Caco-2 (cell line): Measurements from ENCODE around the gene ACTRT3. TPM values are rescaled to one million over a fixed set of nuclear protein-coding genes. Genes with fewer than 3 reads are reported as not detected.

Experiments used
- BruUV-seq: library from RNA; stranded (reverse); fragments of 400-500 nt; replicated peaks from 2 replicates; lab custom pipeline; 2021; lab: Mats Ljungman, UMichigan
- CTCF ChIA-PET: fragments of 300-600 bp; sonication (Branson Sonifier 250); formaldehyde crosslinking; loops from one replicate; lab custom pipeline; 2022; ENCODE audit warnings: antibody characterized with exemption; lab: Charles Lee
- POLR2A ChIA-PET: fragments of 300-600 bp; sonication (Branson Sonifier 250); formaldehyde crosslinking; loops from one replicate; lab custom pipeline; 2022; ENCODE audit warnings: antibody characterized with exemption; lab: Charles Lee
- DNase-seq, 2 experiments: peaks; one replicate each; pipeline versions ENCODE4 v3.0.0 to v3.0.0-alpha.2; 2020 to 2022
- H3K27me3 ChIP-seq: replicated peaks from 2 replicates; pipeline ENCODE4 v1.6.0; 2011; ENCODE audit warnings: low read length; ENCODE audit not compliant: control insufficient read depth, insufficient read depth
- H3K36me3 ChIP-seq: 2 replicates; pipeline ENCODE4 v1.5.1; 2011; ENCODE audit warnings: low read length; ENCODE audit not compliant: control insufficient read depth, insufficient read depth
- H3K4me1 ChIP-seq: fragments of 250-450 bp; sonication (Bioruptor Pico); 2 replicates; pipeline ENCODE4 v1.5.1; 2020; ENCODE audit warnings: mild to moderate bottlenecking
- H3K4me3 ChIP-seq: 2 replicates; pipeline ENCODE4 v1.5.1; 2011; ENCODE audit warnings: low read depth, mild to moderate bottlenecking, control low read depth, low read length
- H3K9me3 ChIP-seq: fragments of 250-450 bp; sonication (Bioruptor Pico); 2 replicates; pipeline ENCODE4 v1.5.1; 2020; ENCODE audit warnings: mild to moderate bottlenecking, moderate library complexity
- H3K27ac Mint-ChIP-seq: one replicate; pipeline ENCODE4 v1.8.0; 2022; ENCODE audit warnings: mixed read lengths; ENCODE audit not compliant: unreplicated experiment
- H3K27me3 Mint-ChIP-seq: one replicate; pipeline ENCODE4 v1.8.0; 2022; ENCODE audit warnings: mixed read lengths; ENCODE audit not compliant: insufficient read depth, unreplicated experiment
- H3K36me3 Mint-ChIP-seq: one replicate; pipeline ENCODE4 v1.8.0; 2022; ENCODE audit warnings: mild to moderate bottlenecking, mixed read lengths; ENCODE audit not compliant: insufficient read depth, unreplicated experiment
- H3K4me1 Mint-ChIP-seq: one replicate; pipeline ENCODE4 v1.8.0; 2022; ENCODE audit warnings: low read depth, mixed read lengths; ENCODE audit not compliant: unreplicated experiment
- H3K4me3 Mint-ChIP-seq: one replicate; pipeline ENCODE4 v1.8.0; 2022; ENCODE audit warnings: mild to moderate bottlenecking, moderate library complexity, mixed read lengths; ENCODE audit not compliant: unreplicated experiment
- H3K9me3 Mint-ChIP-seq: one replicate; pipeline ENCODE4 v1.8.0; 2022; ENCODE audit warnings: mixed read lengths; ENCODE audit not compliant: unreplicated experiment
- intact Hi-C: fragments of 100-400 bp; cut with micrococcal nuclease; formaldehyde crosslinking; loops from one replicate; pipeline ENCODE4 v1.10.0; 2022; ENCODE audit not compliant: unreplicated experiment
- total RNA-seq: library from RNA; stranded (reverse); gene quantifications from 2 replicates; pipeline ENCODE4 v1.2.3, GENCODE V29; 2022
- TF ChIP-seq, protein P1 (sequence below), 2 experiments: fragments of 200-600 bp in 1 of 2; IDR thresholded peaks; 1 replicate in 1 of 2; 2 replicates in 1 of 2; pipeline versions ENCODE4 v1.5.1 to v1.8.0; 2011 to 2022; ENCODE audit warnings: antibody characterized with exemption in 1 of 2, control low read depth in 1 of 2, inconsistent platforms in 1 of 2, low read depth in 1 of 2, low read length in 1 of 2, mild to moderate bottlenecking in 1 of 2, moderate library complexity in 1 of 2; ENCODE audit not compliant: insufficient read depth in 1 of 2, severe bottlenecking in 1 of 2, unreplicated experiment in 1 of 2

ACTRT3 gene
- total RNA-seq, 1 experiment from 2014 or later, result not detected

DNA sequence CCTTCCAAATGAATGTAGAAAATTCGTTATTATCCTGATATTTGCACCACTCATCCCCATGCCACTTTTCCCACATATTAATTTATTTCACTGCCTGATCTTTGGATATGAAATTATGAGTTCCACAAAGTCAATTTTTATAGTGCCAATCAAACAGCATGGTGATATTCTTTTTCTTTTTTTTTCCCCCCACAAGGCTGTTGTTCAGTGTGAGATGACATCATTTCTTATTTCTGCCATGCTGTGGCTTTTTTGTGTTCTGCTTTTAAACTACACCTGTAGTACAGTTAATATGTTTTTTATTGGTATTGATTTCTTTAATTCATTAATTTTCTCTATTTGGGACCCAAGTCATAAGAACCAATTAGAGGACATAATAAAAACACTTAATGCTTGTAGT is 18.4 kb upstream of the ACTRT3 start:
- Histone ChIP-seq H3K36me3 (no peaks in the 10 kb centered on the region; the same call in 1 of the 2 replicates), H3K27me3 (no peaks in the 10 kb centered on the region), H3K4me3 (no peak overlapping the region), H3K9me3 (no peaks in the 10 kb centered on the region), H3K4me1 (no peaks in the 10 kb centered on the region)
- Mint-ChIP-seq H3K27me3 (no peaks in the 10 kb centered on the region), H3K36me3 (peaks cover 19% of the 10 kb centered on the region), H3K4me3 (no peak overlapping the region), H3K9me3 (no peaks in the 10 kb centered on the region), H3K27ac (no peak overlapping the region), H3K4me1 (no peaks in the 10 kb centered on the region)
- ChIA-PET CTCF (no interaction called here), POLR2A (no interaction called here)
- TF ChIP-seq, protein P1, sequence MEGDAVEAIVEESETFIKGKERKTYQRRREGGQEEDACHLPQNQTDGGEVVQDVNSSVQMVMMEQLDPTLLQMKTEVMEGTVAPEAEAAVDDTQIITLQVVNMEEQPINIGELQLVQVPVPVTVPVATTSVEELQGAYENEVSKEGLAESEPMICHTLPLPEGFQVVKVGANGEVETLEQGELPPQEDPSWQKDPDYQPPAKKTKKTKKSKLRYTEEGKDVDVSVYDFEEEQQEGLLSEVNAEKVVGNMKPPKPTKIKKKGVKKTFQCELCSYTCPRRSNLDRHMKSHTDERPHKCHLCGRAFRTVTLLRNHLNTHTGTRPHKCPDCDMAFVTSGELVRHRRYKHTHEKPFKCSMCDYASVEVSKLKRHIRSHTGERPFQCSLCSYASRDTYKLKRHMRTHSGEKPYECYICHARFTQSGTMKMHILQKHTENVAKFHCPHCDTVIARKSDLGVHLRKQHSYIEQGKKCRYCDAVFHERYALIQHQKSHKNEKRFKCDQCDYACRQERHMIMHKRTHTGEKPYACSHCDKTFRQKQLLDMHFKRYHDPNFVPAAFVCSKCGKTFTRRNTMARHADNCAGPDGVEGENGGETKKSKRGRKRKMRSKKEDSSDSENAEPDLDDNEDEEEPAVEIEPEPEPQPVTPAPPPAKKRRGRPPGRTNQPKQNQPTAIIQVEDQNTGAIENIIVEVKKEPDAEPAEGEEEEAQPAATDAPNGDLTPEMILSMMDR (IDR thresholded peaks at IDR 0.05; ENCODE audit: insufficient read depth in 1 of 2, low read depth in 1 of 2, low read length in 1 of 2, severe bottlenecking in 1 of 2, unreplicated experiment in 1 of 2), result no peak
- no TSS peak for BruUV-seq
- DNase-seq, result no peak
- intact Hi-C loops, result no loop called here

DNA sequence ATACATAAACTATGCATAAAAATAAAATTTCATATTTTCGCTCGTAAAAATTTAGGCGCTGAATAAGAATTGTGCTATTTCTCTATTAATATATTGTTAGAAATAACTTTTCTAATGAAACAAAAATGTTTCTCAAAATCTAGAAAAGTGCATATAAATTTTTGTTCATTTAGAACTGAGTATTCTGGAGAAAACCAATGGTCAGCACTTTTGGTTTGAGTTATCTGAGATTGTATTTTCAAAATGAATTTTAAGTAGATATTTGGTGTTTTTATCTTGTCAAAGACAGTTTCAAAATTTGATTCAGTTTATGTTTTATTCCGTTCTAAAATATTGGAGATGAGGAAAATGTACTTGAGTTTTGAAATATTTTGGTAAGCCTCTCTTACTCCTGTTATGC is 17.8 kb upstream of the ACTRT3 start:
- intact Hi-C loops, result no loop called here
- Mint-ChIP-seq H3K9me3 (no peaks in the 10 kb centered on the region), H3K4me3 (no peak overlapping the region), H3K27me3 (no peaks in the 10 kb centered on the region), H3K27ac (no peak overlapping the region), H3K4me1 (no peaks in the 10 kb centered on the region), H3K36me3 (peaks cover 24% of the 10 kb centered on the region)
- DNase-seq, result no peak
- ChIA-PET POLR2A (no interaction called here), CTCF (no interaction called here)
- no peaks in the 10 kb centered on the region for H3K27me3 ChIP-seq
- H3K4me3 ChIP-seq, result no peak overlapping the region
- no peaks in the 10 kb centered on the region for H3K4me1 ChIP-seq
- BruUV-seq, result no TSS peak
- TF ChIP-seq, protein P1 (IDR thresholded peaks at IDR 0.05; ENCODE audit: insufficient read depth in 1 of 2, low read depth in 1 of 2, low read length in 1 of 2, severe bottlenecking in 1 of 2, unreplicated experiment in 1 of 2), result no peak
- H3K36me3 ChIP-seq, result no peaks in the 10 kb centered on the region; the same call in 1 of the 2 replicates
- H3K9me3 ChIP-seq, result no peaks in the 10 kb centered on the region

DNA sequence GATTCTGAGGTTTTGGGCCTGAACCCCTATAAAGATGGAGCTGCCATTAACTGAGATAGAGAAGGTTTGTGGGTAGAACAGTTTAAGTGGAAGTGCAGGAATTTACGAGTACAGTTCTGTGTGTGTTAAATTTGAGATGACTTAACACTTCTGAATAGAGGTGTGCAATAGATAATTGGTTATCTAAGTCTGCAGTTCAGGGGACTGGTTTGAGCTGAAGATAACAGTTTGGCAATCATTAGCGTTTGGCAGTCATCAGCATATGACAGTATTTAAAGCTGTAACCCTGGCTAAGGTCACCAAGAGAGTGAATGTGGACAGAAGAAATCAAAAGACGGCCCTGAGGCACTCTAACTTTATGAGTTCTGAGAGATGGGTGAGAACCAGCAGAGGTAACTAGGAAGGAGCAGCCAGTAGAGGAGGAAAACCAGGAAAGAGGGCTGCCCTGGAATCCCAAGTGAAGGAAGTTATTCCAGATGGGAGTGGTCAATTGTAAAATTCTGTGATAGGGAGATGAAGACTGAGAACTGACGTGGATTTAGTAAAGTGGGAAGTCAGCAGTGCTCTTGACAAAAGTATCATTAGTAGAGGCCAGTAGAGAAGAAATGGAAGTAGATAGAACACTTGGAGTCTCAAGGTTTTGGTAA is 12.0 kb upstream of the ACTRT3 start:
- Histone ChIP-seq H3K4me3 (no peak overlapping the region), H3K4me1 (no peaks in the 10 kb centered on the region), H3K9me3 (no peaks in the 10 kb centered on the region), H3K27me3 (no peaks in the 10 kb centered on the region), H3K36me3 (no peaks in the 10 kb centered on the region; the same call in 1 of the 2 replicates)
- ChIA-PET CTCF (no interaction called here), POLR2A (no interaction called here)
- BruUV-seq, result no TSS peak
- no peaks in the 10 kb centered on the region for H3K9me3 Mint-ChIP-seq
- no peak for DNase-seq
- no peaks in the 10 kb centered on the region for H3K27me3 Mint-ChIP-seq
- intact Hi-C loops, result no loop called here
- no peak overlapping the region for H3K4me3 Mint-ChIP-seq
- peaks cover 57% of the 10 kb centered on the region for H3K36me3 Mint-ChIP-seq
- no peaks in the 10 kb centered on the region for H3K4me1 Mint-ChIP-seq
- TF ChIP-seq, protein P1 (IDR thresholded peaks at IDR 0.05; ENCODE audit: insufficient read depth in 1 of 2, low read depth in 1 of 2, low read length in 1 of 2, severe bottlenecking in 1 of 2, unreplicated experiment in 1 of 2), result no peak
- H3K27ac Mint-ChIP-seq, result no peak overlapping the region
